ENCODE measurements around the gene MED27.

GRCh38 chr9:131865446-131866195, 214.0 kb downstream of the MED27 start:
- TF ChIP-seq, protein P1, sequence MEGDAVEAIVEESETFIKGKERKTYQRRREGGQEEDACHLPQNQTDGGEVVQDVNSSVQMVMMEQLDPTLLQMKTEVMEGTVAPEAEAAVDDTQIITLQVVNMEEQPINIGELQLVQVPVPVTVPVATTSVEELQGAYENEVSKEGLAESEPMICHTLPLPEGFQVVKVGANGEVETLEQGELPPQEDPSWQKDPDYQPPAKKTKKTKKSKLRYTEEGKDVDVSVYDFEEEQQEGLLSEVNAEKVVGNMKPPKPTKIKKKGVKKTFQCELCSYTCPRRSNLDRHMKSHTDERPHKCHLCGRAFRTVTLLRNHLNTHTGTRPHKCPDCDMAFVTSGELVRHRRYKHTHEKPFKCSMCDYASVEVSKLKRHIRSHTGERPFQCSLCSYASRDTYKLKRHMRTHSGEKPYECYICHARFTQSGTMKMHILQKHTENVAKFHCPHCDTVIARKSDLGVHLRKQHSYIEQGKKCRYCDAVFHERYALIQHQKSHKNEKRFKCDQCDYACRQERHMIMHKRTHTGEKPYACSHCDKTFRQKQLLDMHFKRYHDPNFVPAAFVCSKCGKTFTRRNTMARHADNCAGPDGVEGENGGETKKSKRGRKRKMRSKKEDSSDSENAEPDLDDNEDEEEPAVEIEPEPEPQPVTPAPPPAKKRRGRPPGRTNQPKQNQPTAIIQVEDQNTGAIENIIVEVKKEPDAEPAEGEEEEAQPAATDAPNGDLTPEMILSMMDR (IDR thresholded peaks at IDR 0.05): no peak
- TF ChIP-seq POLR2AphosphoS5 (IDR thresholded peaks at IDR 0.05) (no peak), EP300 (IDR thresholded peaks at IDR 0.05) (no peak)
